H9 (cell line): ENCODE measurements around the gene ADORA2B. TPM values are rescaled to one million over a fixed set of nuclear protein-coding genes. Genes with fewer than 3 reads are reported as not detected.

Experiments used
- DNase-seq: peaks from one replicate; pipeline ENCODE4 v3.0.0-alpha.2; 2017
- H2AFZ ChIP-seq: one replicate; pipeline ENCODE4 v1.6.1; 2013; ENCODE audit warnings: mild to moderate bottlenecking, low read length, control low read depth, moderate library complexity
- H2AK5ac ChIP-seq: 2 replicates; pipeline ENCODE4 v1.6.1; 2013; ENCODE audit warnings: low read length, control low read depth, mixed read lengths; ENCODE audit not compliant: insufficient read length
- H2BK120ac ChIP-seq: one replicate; pipeline ENCODE4 v1.6.1; 2013; ENCODE audit warnings: low read depth, mild to moderate bottlenecking, low read length, control low read depth, inconsistent platforms; ENCODE audit not compliant: poor library complexity, severe bottlenecking
- H2BK12ac ChIP-seq: 2 replicates; pipeline ENCODE4 v1.6.1; 2013; ENCODE audit warnings: low read length, control low read depth, mixed read lengths, low read depth; ENCODE audit not compliant: insufficient read length
- H2BK15ac ChIP-seq: 2 replicates; pipeline ENCODE4 v1.6.1; 2013; ENCODE audit warnings: low read depth, low read length, control low read depth
- H2BK20ac ChIP-seq: one replicate; pipeline ENCODE4 v1.6.1; 2013; ENCODE audit warnings: low read depth, mild to moderate bottlenecking, low read length, control low read depth, inconsistent platforms; ENCODE audit not compliant: poor library complexity, severe bottlenecking
- H2BK5ac ChIP-seq: 2 replicates; pipeline ENCODE4 v1.6.1; 2013; ENCODE audit warnings: low read length, control low read depth, mixed read lengths; ENCODE audit not compliant: insufficient read length
- H3K14ac ChIP-seq: 2 replicates; pipeline ENCODE4 v1.6.1; 2013; ENCODE audit warnings: low read length, control low read depth; ENCODE audit not compliant: insufficient read depth
- H3K18ac ChIP-seq: 2 replicates; pipeline ENCODE4 v1.6.1; 2013; ENCODE audit warnings: low read depth, mild to moderate bottlenecking, mixed read lengths, low read length, control low read depth; ENCODE audit not compliant: insufficient read length
- H3K23ac ChIP-seq: 2 replicates; pipeline ENCODE4 v1.6.1; 2013; ENCODE audit warnings: low read length, control low read depth, mixed read lengths, low read depth; ENCODE audit not compliant: insufficient read length
- H3K23me2 ChIP-seq: 2 replicates; pipeline ENCODE4 v1.6.1; 2013; ENCODE audit warnings: low read depth, mild to moderate bottlenecking, mixed read lengths, low read length, control low read depth; ENCODE audit not compliant: insufficient read length, poor library complexity, severe bottlenecking
- H3K27ac ChIP-seq: 2 replicates; pipeline ENCODE4 v1.5.1; 2013; ENCODE audit warnings: low read length, control low read depth, mixed read lengths, low read depth; ENCODE audit not compliant: insufficient read length
- H3K27me3 ChIP-seq: 2 replicates; pipeline ENCODE4 v1.6.1; 2013; ENCODE audit warnings: low read length, control low read depth, inconsistent platforms; ENCODE audit not compliant: insufficient read depth
- H3K4ac ChIP-seq: 2 replicates; pipeline ENCODE4 v1.6.1; 2013; ENCODE audit warnings: low read depth, mild to moderate bottlenecking, control low read depth, inconsistent platforms, low read length, moderate library complexity
- H3K4me1 ChIP-seq: 2 replicates; pipeline ENCODE4 v1.6.1; 2013; ENCODE audit warnings: low read length, control low read depth, inconsistent platforms; ENCODE audit not compliant: insufficient read depth
- H3K4me2 ChIP-seq: 2 replicates; pipeline ENCODE4 v1.6.1; 2013; ENCODE audit warnings: low read length, control low read depth, mixed read lengths; ENCODE audit not compliant: insufficient read length, insufficient read depth
- H3K56ac ChIP-seq: 2 replicates; pipeline ENCODE4 v1.6.1; 2013; ENCODE audit warnings: low read depth, mild to moderate bottlenecking, mixed read lengths, low read length, control low read depth; ENCODE audit not compliant: insufficient read length
- H3K79me1 ChIP-seq: 2 replicates; pipeline ENCODE4 v1.6.1; 2013; ENCODE audit warnings: low read depth, mild to moderate bottlenecking, moderate library complexity, low read length, control low read depth, inconsistent platforms; ENCODE audit not compliant: insufficient read depth, poor library complexity, severe bottlenecking
- H3K79me2 ChIP-seq: 2 replicates; pipeline ENCODE4 v1.6.1; 2013; ENCODE audit warnings: low read length, control low read depth, inconsistent platforms; ENCODE audit not compliant: insufficient read depth
- H3K9ac ChIP-seq: 2 replicates; pipeline ENCODE4 v1.6.1; 2013; ENCODE audit warnings: low read length, control low read depth, mixed read lengths; ENCODE audit not compliant: insufficient read length; ENCODE audit errors: extremely low read depth
- H3K9me3 ChIP-seq: one replicate; pipeline ENCODE4 v1.6.1; 2013; ENCODE audit warnings: low read depth, low read length, inconsistent platforms; ENCODE audit not compliant: control insufficient read depth
- H3T11ph ChIP-seq: one replicate; pipeline ENCODE4 v1.6.1; 2013; ENCODE audit warnings: mild to moderate bottlenecking, low read length, control low read depth, inconsistent platforms
- H4K20me1 ChIP-seq: one replicate; pipeline ENCODE4 v1.6.1; 2013; ENCODE audit not compliant: control insufficient read depth, insufficient read length, insufficient read depth
- H4K5ac ChIP-seq: 2 replicates; pipeline ENCODE4 v1.6.1; 2013; ENCODE audit warnings: low read depth, mild to moderate bottlenecking, mixed read lengths, low read length, control low read depth; ENCODE audit not compliant: insufficient read length
- H4K8ac ChIP-seq: replicated peaks from 2 replicates; pipeline ENCODE4 v1.6.1; 2013; ENCODE audit warnings: low read length, control low read depth, mixed read lengths, low read depth; ENCODE audit not compliant: insufficient read length
- H4K91ac ChIP-seq: 2 replicates; pipeline ENCODE4 v1.6.1; 2013; ENCODE audit warnings: low read depth, mild to moderate bottlenecking, moderate library complexity, mixed read lengths, low read length, control low read depth; ENCODE audit not compliant: insufficient read length
- H3K27ac Mint-ChIP-seq, 3 experiments: 2 replicates in 2 of 3; 3 replicates in 1 of 3; pipeline ENCODE4 v1.8.0; 2020 to 2021; ENCODE audit warnings: mixed read lengths in 3 of 3, mild to moderate bottlenecking in 1 of 3, moderate library complexity in 1 of 3
- H3K27me3 Mint-ChIP-seq: 2 replicates; pipeline ENCODE4 v1.8.0; 2021; ENCODE audit warnings: low read depth, mild to moderate bottlenecking, moderate library complexity, mixed read lengths
- H3K36me3 Mint-ChIP-seq, 3 experiments: 2 replicates in 2 of 3; 3 replicates in 1 of 3; pipeline ENCODE4 v1.8.0; 2020 to 2021; ENCODE audit warnings: low read depth in 3 of 3, mixed read lengths in 3 of 3; ENCODE audit not compliant: insufficient read depth in 1 of 3
- H3K4me1 Mint-ChIP-seq, 2 experiments: 2 replicates each; pipeline ENCODE4 v1.8.0; 2020; ENCODE audit warnings: mixed read lengths in 2 of 2
- H3K4me3 Mint-ChIP-seq, 2 experiments: 2 replicates in 1 of 2; 3 replicates in 1 of 2; pipeline ENCODE4 v1.8.0; 2020 to 2021; ENCODE audit warnings: mild to moderate bottlenecking in 2 of 2, mixed read lengths in 2 of 2, moderate library complexity in 1 of 2
- H3K9me3 Mint-ChIP-seq, 2 experiments: 2 replicates in 1 of 2; 3 replicates in 1 of 2; pipeline ENCODE4 v1.8.0; 2020; ENCODE audit warnings: mild to moderate bottlenecking in 2 of 2, mixed read lengths in 2 of 2, moderate library complexity in 1 of 2
- CTCF ChIP-seq: fragments of 200-600 bp; sonication (generic); conservative IDR thresholded peaks from 3 replicates; pipeline ENCODE4 v1.8.0; 2021; ENCODE audit warnings: antibody characterized with exemption, mild to moderate bottlenecking
- WGBS: extraction: QIAGEN DNeasy Blood & Tissue Kit; methylation state at CpG from one replicate; pipeline ENCODE4 v1.1.7; 2013; ENCODE audit warnings: missing lambda C conversion rate, low lambda C conversion rate, mixed read lengths; ENCODE audit not compliant: insufficient read length; ENCODE audit errors: extremely low coverage; 5-methylcytosine and 5-hydroxymethylcytosine counted together
- total RNA-seq: library from RNA; stranded (reverse); gene quantifications from 2 replicates; pipeline ENCODE4 v1.2.1, GENCODE V29; 2021

ADORA2B gene
- total RNA-seq, 1 experiment from 2014 or later, result 3.1 TPM

- Histone ChIP-seq H2AK5ac (no peak overlapping the region), H3K4me2 (no peak overlapping the region)
- peak overlapping the region; percentile 16 to 73 (median 71); a peak in 4 of 7 replicates for H3K27ac Mint-ChIP-seq
Observed at GRCh38 chr17:15971098-15971678, 26.3 kb downstream of the ADORA2B start.

More at GRCh38 chr17:15971098-15971678, 26.3 kb downstream of the ADORA2B start:
- Histone ChIP-seq H4K20me1 (no peaks in the 10 kb centered on the region), H3K27me3 (no peaks in the 10 kb centered on the region), H2BK15ac (no peak overlapping the region), H3T11ph (no peak overlapping the region), H2BK120ac (no peak overlapping the region), H3K27ac (no peak overlapping the region), H2BK5ac (no peak overlapping the region), H3K79me2 (no peaks in the 10 kb centered on the region), H3K18ac (no peak overlapping the region), H4K5ac (no peak overlapping the region), H3K4me1 (peaks cover 2% of the 10 kb centered on the region; the same call in 1 of the 2 replicates), H3K9ac (no peak overlapping the region), H2BK20ac (no peak overlapping the region), H3K9me3 (no peaks in the 10 kb centered on the region), H3K79me1 (no peaks in the 10 kb centered on the region), H3K23me2 (peaks cover 3% of the 10 kb centered on the region), H3K4ac (no peak overlapping the region), H4K91ac (no peak overlapping the region), H3K56ac (no peak overlapping the region), H3K14ac (no peak overlapping the region; the same call in 1 of the 2 replicates), H4K8ac (no peak overlapping the region), H2AFZ (no peak overlapping the region), H2BK12ac (no peak overlapping the region), H3K23ac (no peak overlapping the region)
- H3K4me1 Mint-ChIP-seq, result peaks cover 45 to 50% of the 10 kb centered on the region in 2 experiments
- H3K9me3 Mint-ChIP-seq, result no peaks in the 10 kb centered on the region
- H3K36me3 Mint-ChIP-seq, result peaks cover 2 to 9% (median 8%) of the 10 kb centered on the region in 3 experiments
- WGBS, result no CpG with 5 or more reads among the region's 5 CpGs
- no peak overlapping the region for H3K4me3 Mint-ChIP-seq
- DNase-seq, result no peak
- TF ChIP-seq CTCF, result no peak
- H3K27me3 Mint-ChIP-seq, result no peaks in the 10 kb centered on the region; the same call in 1 of the 2 replicates
